K562 (cell line): ENCODE data around the gene VSIG4. TPM values are rescaled to one million over a fixed set of nuclear protein-coding genes. Genes with fewer than 3 reads are reported as not detected.

ENCODE experiments used
- CBFA2T2 ChIP-seq: fragments of 450-650 bp; conservative IDR thresholded peaks from 2 replicates; pipeline ENCODE4 v1.6.1; 2017; ENCODE audit warnings: mild to moderate bottlenecking
- CBX3 ChIP-seq, 2 experiments: IDR thresholded peaks; 1 replicate in 1 of 2; 2 replicates in 1 of 2; pipeline ENCODE4 v1.6.1; 2012; ENCODE audit warnings: inconsistent platforms in 2 of 2, low read length in 2 of 2, borderline replicate concordance in 1 of 2, control low read depth in 1 of 2
- ELF4 ChIP-seq: fragments of 450-650 bp; formaldehyde crosslinking; IDR thresholded peaks from 2 replicates; pipeline ENCODE4 v1.4.0; 2022; ENCODE audit warnings: missing genetic modification characterization
- ELK3 ChIP-seq: fragments of 450-650 bp; formaldehyde crosslinking; IDR thresholded peaks from 2 replicates; pipeline ENCODE4 v1.4.0; 2020; ENCODE audit warnings: mild to moderate bottlenecking
- EZH2 ChIP-seq: IDR thresholded peaks from 2 replicates; pipeline ENCODE4 v1.6.1; 2012; ENCODE audit warnings: low read depth, mild to moderate bottlenecking, inconsistent platforms, low read length, borderline replicate concordance
- FOXJ2 ChIP-seq: fragments of 200-800 bp; sonication (Bioruptor generic); IDR thresholded peaks from 2 replicates; pipeline ENCODE4 v1.6.1; 2016; ENCODE audit warnings: missing genetic modification characterization, missing compliant biosample characterization
- FOXP1 ChIP-seq: sonication (generic); formaldehyde crosslinking; IDR thresholded peaks from 2 replicates; pipeline ENCODE4 v1.8.0; 2022; ENCODE audit warnings: mild to moderate bottlenecking, missing genetic modification reagents
- GTF2F1 ChIP-seq: IDR thresholded peaks from 2 replicates; pipeline ENCODE4 v1.6.1; 2011; ENCODE audit warnings: low read depth, low read length, improper control_type of control experiment
- HDAC1 ChIP-seq, 2 experiments: fragments of 450-650 bp; IDR thresholded peaks; 2 replicates each; pipeline ENCODE4 v1.6.1; 2016 to 2017; ENCODE audit warnings: inconsistent platforms in 1 of 2, mild to moderate bottlenecking in 1 of 2, moderate library complexity in 1 of 2
- HDAC3 ChIP-seq: fragments of 450-650 bp; IDR thresholded peaks from 2 replicates; pipeline ENCODE4 v1.6.1; 2018; ENCODE audit warnings: borderline replicate concordance, mild to moderate bottlenecking, moderate library complexity; ENCODE audit not compliant: partially characterized antibody
- MCM7 ChIP-seq, 2 experiments: fragments of 450-650 bp; IDR thresholded peaks; 2 replicates each; pipeline ENCODE4 v1.6.1; 2016 to 2018
- SOX6 ChIP-seq: fragments of 450-650 bp; IDR thresholded peaks from 2 replicates; pipeline ENCODE4 v1.6.1; 2014; ENCODE audit warnings: mild to moderate bottlenecking
- ZBTB40 ChIP-seq, 2 experiments: fragments of 450-650 bp in 1 of 2; sonication (generic) in 1 of 2; formaldehyde crosslinking in 1 of 2; IDR thresholded peaks; 2 replicates each; pipeline versions ENCODE4 v1.7.1 to v1.9.0; 2016 to 2022; ENCODE audit warnings: inconsistent platforms in 1 of 2, mild to moderate bottlenecking in 1 of 2, missing genetic modification reagents in 1 of 2
- ZFX ChIP-seq: sonication (generic); formaldehyde crosslinking; IDR thresholded peaks from 2 replicates; pipeline ENCODE4 v1.8.0; 2022; ENCODE audit warnings: mild to moderate bottlenecking, missing genetic modification reagents, moderate library complexity
- ZNF354B ChIP-seq: fragments of 250-450 bp; sonication (Bioruptor Pico); IDR thresholded peaks from 2 replicates; pipeline ENCODE4 v1.4.0; 2020
- ZSCAN32 ChIP-seq: fragments of 450-650 bp; formaldehyde crosslinking; IDR thresholded peaks from 2 replicates; pipeline ENCODE4 v1.4.0; 2020; ENCODE audit warnings: mild to moderate bottlenecking, moderate library complexity
- polyA plus RNA-seq, 8 experiments: library from polyadenylated mRNA; depleted of rRNA in 4 of 8; stranded (reverse) in 5 of 8; unstranded in 3 of 8; fragments of >200 nt; fragmentation: Nextera tagmentation in 2 of 8; fragmentation: Illumina TruSeq in 1 of 8; extraction: Ambion mirVana in 2 of 8; extraction: Trizol in 1 of 8; gene quantifications; 2 replicates each; pipeline versions ENCODE4 v1.2.1 to v1.2.3, GENCODE V29; 2011 to 2014; ENCODE audit warnings: inconsistent platforms in 1 of 8, missing spikeins in 1 of 8
- total RNA-seq, 7 experiments: library from RNA; depleted of rRNA in 6 of 7; stranded (reverse); fragments of >200 nt in 6 of 7; fragmentation: Illumina TruSeq in 2 of 7; extraction: Trizol in 2 of 7; gene quantifications; 2 replicates each; pipeline versions ENCODE4 v1.2.1 to v1.2.3, GENCODE V29; 2011 to 2021; ENCODE audit warnings: low replicate concordance in 1 of 7

The VSIG4 gene
- total and polyA plus RNA-seq, 9 of the 15 experiments (the other 6 are each of a cell fraction or from before 2014, with no cell fraction given): 0.22 to 1.6 (median 0.46) TPM; not detected in 1

- TF ChIP-seq ZBTB40 (IDR thresholded peaks at IDR 0.05): no peak
- TF ChIP-seq ZBTB40 (CRISPR knock-in tag; IDR thresholded peaks at IDR 0.05): no peak
- TF ChIP-seq CBX3 (IDR thresholded peaks at IDR 0.05; ENCODE audit: borderline replicate concordance in 1 of 2, low read length in 2 of 2): peak in 1 of 2 experiments; percentile 81; a peak in 1 of 3 replicates
- no peak for TF ChIP-seq ZFX (CRISPR knock-in tag)
- TF ChIP-seq ELF4 (CRISPR knock-in tag): no peak
- no peak for TF ChIP-seq EZH2
- 0 out of 2 replicates have a peak, but pooled peaks have one; percentile 32 for TF ChIP-seq FOXP1
- TF ChIP-seq SOX6: peak; percentile 95
- TF ChIP-seq HDAC1 (IDR thresholded peaks at IDR 0.05): peak in 1 of 2 experiments; percentile 49; a peak in 1 of 4 replicates
- peak; percentile 80 for TF ChIP-seq CBFA2T2
- no peak for TF ChIP-seq MCM7 (IDR thresholded peaks at IDR 0.05)
- TF ChIP-seq FOXJ2 (tag): no peak
- peak; percentile 92 for TF ChIP-seq HDAC3
- TF ChIP-seq GTF2F1: no peak
- no peak for TF ChIP-seq ZSCAN32 (CRISPR knock-in tag)
- TF ChIP-seq ELK3 (CRISPR knock-in tag): no peak
- TF ChIP-seq ZNF354B (CRISPR knock-in tag): no peak
These were observed 41.7 kb downstream of the VSIG4 start (continued) for GRCh38 chrX:65997978-65998717.
